KOPT-K1 (cell line): ENCODE data around the gene DNAJC18.
"Not testable (repeated sequence)": the region's sequence is repeated elsewhere in the genome, so short reads cannot be mapped to it uniquely, and the experiment has no call there.

Experiments
- H3K27ac ChIP-seq: fragments of 200-600 bp; sonication (generic); 2 replicates; pipeline ENCODE4 v1.5.1; 2016; ENCODE audit warnings: antibody characterized with exemption, mild to moderate bottlenecking, low read depth, low read length; ENCODE audit not compliant: poor library complexity, severe bottlenecking
- H3K36me3 ChIP-seq: fragments of 200-600 bp; sonication (generic); 2 replicates; pipeline ENCODE4 v1.5.1; 2017; ENCODE audit warnings: antibody characterized with exemption, mild to moderate bottlenecking, low read length, moderate library complexity; ENCODE audit not compliant: insufficient read depth
- H3K9me3 ChIP-seq: fragments of 200-600 bp; sonication (generic); 2 replicates; pipeline ENCODE4 v1.5.1; 2017; ENCODE audit warnings: antibody characterized with exemption, low read length, mild to moderate bottlenecking; ENCODE audit not compliant: insufficient read depth, poor library complexity, severe bottlenecking

The DNAJC18 gene

GRCh38 chr5:139393497-139394122 is 45.7 kb downstream of the DNAJC18 start:
- H3K9me3 ChIP-seq, result no peaks in the 10 kb centered on the region
- H3K36me3 ChIP-seq, result peaks cover 20% of the 10 kb centered on the region; the same call in 1 of the 2 replicates
- peak overlapping the region; percentile 100 for H3K27ac ChIP-seq

- peaks cover 24% of the 10 kb centered on the region for H3K36me3 ChIP-seq
- H3K27ac ChIP-seq, result peak overlapping the region; percentile 100
- H3K9me3 ChIP-seq, result no peaks in the 10 kb centered on the region
Measured at GRCh38 chr5:139392678-139393496, 46.4 kb downstream of the DNAJC18 start.

- peak overlapping the region; percentile 100 for H3K27ac ChIP-seq
- H3K9me3 ChIP-seq, result no peaks in the 10 kb centered on the region
- H3K36me3 ChIP-seq, result peaks cover 30% of the 10 kb centered on the region
Measured at GRCh38 chr5:139392324-139392677, 47.0 kb downstream of the DNAJC18 start.

GRCh38 chr5:139391570-139392323 is 47.6 kb downstream of the DNAJC18 start:
- Histone ChIP-seq H3K36me3 (peaks cover 36% of the 10 kb centered on the region), H3K27ac (peak overlapping the region; percentile 100), H3K9me3 (no peaks in the 10 kb centered on the region)

- no peaks in the 10 kb centered on the region for H3K9me3 ChIP-seq
- H3K36me3 ChIP-seq, result peaks cover 39% of the 10 kb centered on the region
- peak overlapping the region; percentile 100 for H3K27ac ChIP-seq
Measured at GRCh38 chr5:139390639-139391569, 48.4 kb downstream of the DNAJC18 start.

- peak within 1 kb of the TSS; percentile 100 for H3K27ac ChIP-seq
- no peaks in the 10 kb centered on the region for H3K9me3 ChIP-seq
- H3K36me3 ChIP-seq, result peaks cover 31% of the 10 kb centered on the region
Measured at GRCh38 chr5:139389701-139390638, 49.4 kb downstream of the DNAJC18 start, which contains the start of gene MZB1. MZB1 (minus strand) TSS chr5:139389913; CDS start chr5:139389856, 57 bp downstream.

GRCh38 chr5:139388198-139388821 is 51.0 kb downstream of the DNAJC18 start:
- H3K36me3 ChIP-seq, result peaks cover 31% of the 10 kb centered on the region
- H3K9me3 ChIP-seq, result no peaks in the 10 kb centered on the region
- H3K27ac ChIP-seq, result peak overlapping the region; percentile 100

- Histone ChIP-seq H3K36me3 (peaks cover 31% of the 10 kb centered on the region), H3K9me3 (no peaks in the 10 kb centered on the region), H3K27ac (peak overlapping the region; percentile 100)
Measured at GRCh38 chr5:139387611-139388197, 51.6 kb downstream of the DNAJC18 start.

GRCh38 chr5:139386956-139387355 is 52.4 kb downstream of the DNAJC18 start:
- peaks cover 31% of the 10 kb centered on the region for H3K36me3 ChIP-seq
- peak overlapping the region; percentile 100 for H3K27ac ChIP-seq
- not testable (repeated sequence) for H3K9me3 ChIP-seq

GRCh38 chr5:139386050-139386438 is 53.3 kb downstream of the DNAJC18 start:
- Histone ChIP-seq H3K27ac (peak overlapping the region; percentile 100), H3K9me3 (no peaks in the 10 kb centered on the region), H3K36me3 (peaks cover 31% of the 10 kb centered on the region)

GRCh38 chr5:139385061-139386049 is 54.0 kb downstream of the DNAJC18 start:
- no peaks in the 10 kb centered on the region for H3K9me3 ChIP-seq
- H3K27ac ChIP-seq, result peak overlapping the region; percentile 100
- peaks cover 31% of the 10 kb centered on the region for H3K36me3 ChIP-seq

- peak overlapping the region; percentile 100 for H3K27ac ChIP-seq
- peaks cover 31% of the 10 kb centered on the region for H3K36me3 ChIP-seq
Measured at GRCh38 chr5:139384591-139385051, 54.7 kb downstream of the DNAJC18 start.

More at GRCh38 chr5:139384591-139385051, 54.7 kb downstream of the DNAJC18 start:
- no peaks in the 10 kb centered on the region for H3K9me3 ChIP-seq
